Tibial nerve (tissue), 4 donors: ENCODE results near the gene CA10.

Experiments
- CTCF ChIP-seq, 5 experiments: fragments of 200-600 bp in 3 of 5; fragments of 450-650 bp in 2 of 5; sonication (generic) in 3 of 5; IDR thresholded peaks; one replicate each; pipeline ENCODE4 v1.5.1; 2016 to 2019; ENCODE audit warnings: antibody characterized with exemption in 5 of 5, mild to moderate bottlenecking in 3 of 5, moderate library complexity in 2 of 5
- EP300 ChIP-seq, 2 donors: sonication (generic); formaldehyde crosslinking; IDR thresholded peaks; one replicate each; pipeline ENCODE4 v1.6.1; 2017; ENCODE audit warnings: antibody characterized with exemption in 2 of 2, mild to moderate bottlenecking in 1 of 2

DNA sequence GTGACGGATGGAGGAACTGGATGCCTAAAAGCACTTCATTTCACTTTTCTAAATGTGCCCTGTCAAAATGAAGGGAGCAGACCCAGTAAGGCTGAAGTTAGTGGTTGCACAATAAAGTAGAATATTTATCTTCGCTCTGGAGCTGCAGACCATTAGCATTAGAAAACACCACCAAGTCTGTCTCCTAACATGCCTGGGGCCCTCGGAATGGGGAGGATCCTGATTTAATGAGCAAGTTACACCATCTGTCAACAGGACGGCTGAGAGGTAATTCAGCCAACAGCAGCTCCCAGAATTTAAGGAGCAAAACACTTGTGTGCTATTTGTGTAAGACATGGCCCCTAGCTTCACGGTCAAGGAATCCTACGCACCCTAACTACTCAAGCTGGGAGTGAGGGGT, 22.3 kb downstream of the CA10 start:
- TF ChIP-seq EP300 (IDR thresholded peaks at IDR 0.05) (no peak), CTCF (IDR thresholded peaks at IDR 0.05) (no peak)
